Activated naive CD8-positive, alpha-beta T cell treated with anti-CD3 and anti-CD28 coated beads, Interleukin-2, amount 50 U/mL, for 24 hours (primary cell): ENCODE measurements around the gene NOC4L.
"Not testable (repeated sequence)": the region's sequence is repeated elsewhere in the genome, so short reads cannot be mapped to it uniquely, and the experiment has no call there.

Experiments
- ATAC-seq: fragments of 150-1000 bp; cut with Tn5 transposase; one replicate; pipeline ENCODE4 v1.10.0; 2021
- DNase-seq: peaks from one replicate; pipeline ENCODE4 v3.0.0; 2021
- H3K27ac Mint-ChIP-seq: one replicate; pipeline ENCODE4 v1.8.0; 2021; ENCODE audit warnings: mild to moderate bottlenecking, mixed read lengths
- H3K27me3 Mint-ChIP-seq: one replicate; pipeline ENCODE4 v1.8.0; 2021; ENCODE audit warnings: mixed read lengths
- H3K36me3 Mint-ChIP-seq: one replicate; pipeline ENCODE4 v1.8.0; 2021; ENCODE audit warnings: low read depth, mixed read lengths
- H3K4me1 Mint-ChIP-seq: one replicate; pipeline ENCODE4 v1.8.0; 2021; ENCODE audit warnings: mixed read lengths
- H3K4me3 Mint-ChIP-seq: one replicate; pipeline ENCODE4 v1.8.0; 2021; ENCODE audit warnings: mild to moderate bottlenecking, moderate library complexity, mixed read lengths
- H3K9me3 Mint-ChIP-seq: one replicate; pipeline ENCODE4 v1.8.0; 2021; ENCODE audit warnings: mixed read lengths

Gene NOC4L

GRCh38 chr12:132144115-132144809 lies at the start of gene NOC4L, which contains the start of gene DDX51:
TSS of gene NOC4L (plus strand) at chr12:132144457. CDS start at chr12:132144489, 32 bp downstream.
TSS of gene DDX51 (minus strand) at chr12:132144319. CDS start at chr12:132144296, 23 bp downstream.
- Mint-ChIP-seq H3K36me3 (peaks cover 12% of the 10 kb centered on the region), H3K4me1 (peaks cover 29% of the 10 kb centered on the region), H3K27ac (peak within 1 kb of the TSS; percentile 94), H3K4me3 (peak within 1 kb of the TSS; percentile 89), H3K9me3 (no peaks in the 10 kb centered on the region), H3K27me3 (peaks cover 2% of the 10 kb centered on the region)
- ATAC-seq (peak; percentile 90), DNase-seq (peak; percentile 98)

- peaks cover 12% of the 10 kb centered on the region for H3K4me1 Mint-ChIP-seq
- H3K27me3 Mint-ChIP-seq: no peaks in the 10 kb centered on the region
- peaks cover 46% of the 10 kb centered on the region for H3K36me3 Mint-ChIP-seq
- ATAC-seq (no peak), DNase-seq (no peak)
- no peak overlapping the region for H3K4me3 Mint-ChIP-seq
- peaks cover 12% of the 10 kb centered on the region for H3K9me3 Mint-ChIP-seq
- H3K27ac Mint-ChIP-seq: peak overlapping the region; percentile 7
These were observed 48.5 kb upstream of the NOC4L start for GRCh38 chr12:132095520-132096409.

- H3K9me3 Mint-ChIP-seq: peaks cover 12% of the 10 kb centered on the region
- no peak overlapping the region for H3K4me3 Mint-ChIP-seq
- no peak overlapping the region for H3K27ac Mint-ChIP-seq
- H3K4me1 Mint-ChIP-seq: peaks cover 10% of the 10 kb centered on the region
- peaks cover 34% of the 10 kb centered on the region for H3K36me3 Mint-ChIP-seq
- no peaks in the 10 kb centered on the region for H3K27me3 Mint-ChIP-seq
- ATAC-seq (no peak), DNase-seq (no peak)
These were observed 44.5 kb upstream of the NOC4L start for GRCh38 chr12:132099739-132100138.

- Mint-ChIP-seq H3K36me3 (peaks cover 31% of the 10 kb centered on the region), H3K27me3 (no peaks in the 10 kb centered on the region), H3K27ac (no peak overlapping the region), H3K4me3 (no peak overlapping the region), H3K9me3 (peaks cover 10% of the 10 kb centered on the region), H3K4me1 (peaks cover 8% of the 10 kb centered on the region)
- no peak for DNase-seq
- ATAC-seq: no peak
These were observed 43.8 kb upstream of the NOC4L start for GRCh38 chr12:132100306-132101065.

GRCh38 chr12:132102297-132102696 lies 42.0 kb upstream of the NOC4L start:
- Mint-ChIP-seq H3K27ac (no peak overlapping the region), H3K27me3 (no peaks in the 10 kb centered on the region), H3K9me3 (no peaks in the 10 kb centered on the region), H3K36me3 (peaks cover 19% of the 10 kb centered on the region), H3K4me3 (no peak overlapping the region), H3K4me1 (no peaks in the 10 kb centered on the region)
- ATAC-seq (no peak), DNase-seq (no peak)

- H3K27me3 Mint-ChIP-seq, H3K4me1 Mint-ChIP-seq, H3K27ac Mint-ChIP-seq, ATAC-seq, H3K9me3 Mint-ChIP-seq, H3K4me3 Mint-ChIP-seq, DNase-seq: not testable (repeated sequence)
- peaks cover 18% of the 10 kb centered on the region for H3K36me3 Mint-ChIP-seq
These were observed 41.2 kb upstream of the NOC4L start for GRCh38 chr12:132103072-132103471.

GRCh38 chr12:132103542-132104308 lies 40.5 kb upstream of the NOC4L start:
- ATAC-seq (no peak), DNase-seq (no peak)
- Mint-ChIP-seq H3K36me3 (peaks cover 18% of the 10 kb centered on the region), H3K4me3 (no peak overlapping the region), H3K4me1 (no peaks in the 10 kb centered on the region), H3K27ac (no peak overlapping the region), H3K9me3 (no peaks in the 10 kb centered on the region), H3K27me3 (no peaks in the 10 kb centered on the region)

- DNase-seq (no peak), ATAC-seq (no peak)
- no peaks in the 10 kb centered on the region for H3K4me1 Mint-ChIP-seq
- H3K36me3 Mint-ChIP-seq: peaks cover 23% of the 10 kb centered on the region
- no peaks in the 10 kb centered on the region for H3K9me3 Mint-ChIP-seq
- no peaks in the 10 kb centered on the region for H3K27me3 Mint-ChIP-seq
- H3K4me3 Mint-ChIP-seq: no peak overlapping the region
- no peak overlapping the region for H3K27ac Mint-ChIP-seq
These were observed 38.8 kb upstream of the NOC4L start for GRCh38 chr12:132105467-132105866.

GRCh38 chr12:132106921-132107320 lies 37.3 kb upstream of the NOC4L start:
- Mint-ChIP-seq H3K4me1 (no peaks in the 10 kb centered on the region), H3K4me3 (no peak overlapping the region), H3K27ac (no peak overlapping the region), H3K36me3 (peaks cover 27% of the 10 kb centered on the region), H3K27me3 (no peaks in the 10 kb centered on the region), H3K9me3 (no peaks in the 10 kb centered on the region)
- no peak for DNase-seq
- no peak for ATAC-seq

- H3K27me3 Mint-ChIP-seq: no peaks in the 10 kb centered on the region
- H3K36me3 Mint-ChIP-seq: peaks cover 27% of the 10 kb centered on the region
- H3K9me3 Mint-ChIP-seq: no peaks in the 10 kb centered on the region
- H3K4me3 Mint-ChIP-seq: no peak overlapping the region
- H3K4me1 Mint-ChIP-seq: no peaks in the 10 kb centered on the region
- ATAC-seq: no peak
- DNase-seq: no peak
- no peak overlapping the region for H3K27ac Mint-ChIP-seq
These were observed 35.9 kb upstream of the NOC4L start for GRCh38 chr12:132108211-132108832.

GRCh38 chr12:132109741-132110140 lies 34.5 kb upstream of the NOC4L start:
- H3K36me3 Mint-ChIP-seq: peaks cover 30% of the 10 kb centered on the region
- no peak overlapping the region for H3K4me3 Mint-ChIP-seq
- no peaks in the 10 kb centered on the region for H3K27me3 Mint-ChIP-seq

GRCh38 chr12:132110677-132111076 lies 33.6 kb upstream of the NOC4L start:
- Mint-ChIP-seq H3K36me3 (peaks cover 28% of the 10 kb centered on the region), H3K27me3 (no peaks in the 10 kb centered on the region), H3K4me1 (no peaks in the 10 kb centered on the region), H3K4me3 (no peak overlapping the region), H3K27ac (no peak overlapping the region), H3K9me3 (no peaks in the 10 kb centered on the region)
- ATAC-seq (no peak), DNase-seq (no peak)

More at GRCh38 chr12:132109741-132110140, 34.5 kb upstream of the NOC4L start:
- no peaks in the 10 kb centered on the region for H3K4me1 Mint-ChIP-seq
- H3K9me3 Mint-ChIP-seq: no peaks in the 10 kb centered on the region
- H3K27ac Mint-ChIP-seq: no peak overlapping the region
- no peak for DNase-seq
- no peak for ATAC-seq

GRCh38 chr12:132111654-132112304 lies 32.5 kb upstream of the NOC4L start:
- Mint-ChIP-seq H3K4me1 (no peaks in the 10 kb centered on the region), H3K36me3 (peaks cover 25% of the 10 kb centered on the region), H3K9me3 (no peaks in the 10 kb centered on the region), H3K27ac (no peak overlapping the region), H3K27me3 (no peaks in the 10 kb centered on the region), H3K4me3 (no peak overlapping the region)
- no peak for ATAC-seq
- no peak for DNase-seq
